ENCODE data around the gene TMTC2. TPM values are rescaled to one million over a fixed set of nuclear protein-coding genes. Genes with fewer than 3 reads are reported as not detected.

TMTC2 gene
- total RNA-seq, 2 experiments from 2014 or later = 1.8 to 2.1 TPM

GRCh38 chr12:82866946-82867345, 180.2 kb downstream of the TMTC2 start:
- no peak for TF ChIP-seq CTCF (IDR thresholded peaks at IDR 0.05)
- intact Hi-C loops (cut with DNase I, micrococcal nuclease) = no loop called here
- no peak for DNase-seq
- Histone ChIP-seq H3K4me1 (ENCODE audit: insufficient read depth, low read length) (no peaks in the 10 kb centered on the region), H3K36me3 (ENCODE audit: insufficient read depth, low read length) (no peaks in the 10 kb centered on the region), H3K27ac (ENCODE audit: low read depth in 1 of 2, low read length in 2 of 2) (no peak overlapping the region), H3K27me3 (ENCODE audit: control insufficient read depth in 1 of 2, insufficient read depth in 2 of 2, low read length in 2 of 2) (no peaks in the 10 kb centered on the region), H3K4me3 (ENCODE audit: low read length) (no peak overlapping the region), H3K9me3 (ENCODE audit: control insufficient read depth in 1 of 2, insufficient read depth in 1 of 2, low read length in 2 of 2) (peaks cover 0 to 7% of the 10 kb centered on the region in 2 experiments)
- Mint-ChIP-seq H3K27ac (no peak overlapping the region), H3K27me3 (no peaks in the 10 kb centered on the region), H3K9me3 (no peaks in the 10 kb centered on the region), H3K36me3 (ENCODE audit: low read depth) (no peaks in the 10 kb centered on the region), H3K4me1 (ENCODE audit: low read depth) (no peaks in the 10 kb centered on the region), H3K4me3 (no peak overlapping the region)
- POLR2A ChIA-PET = no interaction called here
- CTCF ChIA-PET = no interaction called here
- no peak for ATAC-seq (ENCODE audit: poor library complexity)

GRCh38 chr12:82867762-82868500, 181.2 kb downstream of the TMTC2 start:
- no peak overlapping the region for H3K4me3 ChIP-seq (ENCODE audit: low read length)
- ChIA-PET POLR2A (no interaction called here), CTCF (no interaction called here)
- H3K27ac Mint-ChIP-seq = no peak overlapping the region
- no peaks in the 10 kb centered on the region for H3K36me3 ChIP-seq (ENCODE audit: insufficient read depth, low read length)
- no peaks in the 10 kb centered on the region for H3K4me1 Mint-ChIP-seq (ENCODE audit: low read depth)
- H3K9me3 Mint-ChIP-seq = no peaks in the 10 kb centered on the region
- intact Hi-C loops (cut with DNase I, micrococcal nuclease) = no loop called here
- H3K4me3 Mint-ChIP-seq = no peak overlapping the region
- no peak overlapping the region for H3K27ac ChIP-seq (ENCODE audit: low read depth in 1 of 2, low read length in 2 of 2)
- TF ChIP-seq CTCF (IDR thresholded peaks at IDR 0.05) = no peak
- ATAC-seq (ENCODE audit: poor library complexity) (no peak), DNase-seq (no peak)
- no peaks in the 10 kb centered on the region for H3K27me3 Mint-ChIP-seq
- no peaks in the 10 kb centered on the region for H3K4me1 ChIP-seq (ENCODE audit: insufficient read depth, low read length)
- H3K9me3 ChIP-seq (ENCODE audit: control insufficient read depth in 1 of 2, insufficient read depth in 1 of 2, low read length in 2 of 2) = peaks cover 0 to 7% of the 10 kb centered on the region in 2 experiments
- no peaks in the 10 kb centered on the region for H3K27me3 ChIP-seq (ENCODE audit: control insufficient read depth in 1 of 2, insufficient read depth in 2 of 2, low read length in 2 of 2)
- H3K36me3 Mint-ChIP-seq (ENCODE audit: low read depth) = no peaks in the 10 kb centered on the region

- Histone ChIP-seq H3K36me3 (ENCODE audit: insufficient read depth, low read length) (no peaks in the 10 kb centered on the region), H3K27me3 (ENCODE audit: control insufficient read depth in 1 of 2, insufficient read depth in 2 of 2, low read length in 2 of 2) (no peaks in the 10 kb centered on the region), H3K27ac (ENCODE audit: low read depth in 1 of 2, low read length in 2 of 2) (no peak overlapping the region), H3K4me3 (ENCODE audit: low read length) (no peak overlapping the region), H3K4me1 (ENCODE audit: insufficient read depth, low read length) (no peaks in the 10 kb centered on the region), H3K9me3 (ENCODE audit: control insufficient read depth in 1 of 2, insufficient read depth in 1 of 2, low read length in 2 of 2) (no peaks in the 10 kb centered on the region)
- ChIA-PET POLR2A (no interaction called here), CTCF (no interaction called here)
- no peaks in the 10 kb centered on the region for H3K9me3 Mint-ChIP-seq
- H3K4me3 Mint-ChIP-seq = no peak overlapping the region
- H3K36me3 Mint-ChIP-seq (ENCODE audit: low read depth) = no peaks in the 10 kb centered on the region
- no peaks in the 10 kb centered on the region for H3K4me1 Mint-ChIP-seq (ENCODE audit: low read depth)
- intact Hi-C loops (cut with DNase I, micrococcal nuclease) = no loop called here
- TF ChIP-seq CTCF (IDR thresholded peaks at IDR 0.05) = no peak
- no peak for ATAC-seq (ENCODE audit: poor library complexity)
- no peak overlapping the region for H3K27ac Mint-ChIP-seq
- no peak for DNase-seq
- H3K27me3 Mint-ChIP-seq = no peaks in the 10 kb centered on the region
Observed at GRCh38 chr12:82870771-82871377, 184.2 kb downstream of the TMTC2 start.

Measured in CD4-positive, alpha-beta T cell (primary cell).